ENCODE results near the gene WNT5B. TPM values are rescaled to one million over a fixed set of nuclear protein-coding genes. Genes with fewer than 3 reads are reported as not detected.

WNT5B gene
- 8.9 and 10.1 TPM in 2 replicates for total RNA-seq
- long read RNA-seq, partial matches to known transcripts, result 1 of 7 reads
- long read RNA-seq, other reads (novel, unspliced or antisense), result 6 of 7 reads

DNA sequence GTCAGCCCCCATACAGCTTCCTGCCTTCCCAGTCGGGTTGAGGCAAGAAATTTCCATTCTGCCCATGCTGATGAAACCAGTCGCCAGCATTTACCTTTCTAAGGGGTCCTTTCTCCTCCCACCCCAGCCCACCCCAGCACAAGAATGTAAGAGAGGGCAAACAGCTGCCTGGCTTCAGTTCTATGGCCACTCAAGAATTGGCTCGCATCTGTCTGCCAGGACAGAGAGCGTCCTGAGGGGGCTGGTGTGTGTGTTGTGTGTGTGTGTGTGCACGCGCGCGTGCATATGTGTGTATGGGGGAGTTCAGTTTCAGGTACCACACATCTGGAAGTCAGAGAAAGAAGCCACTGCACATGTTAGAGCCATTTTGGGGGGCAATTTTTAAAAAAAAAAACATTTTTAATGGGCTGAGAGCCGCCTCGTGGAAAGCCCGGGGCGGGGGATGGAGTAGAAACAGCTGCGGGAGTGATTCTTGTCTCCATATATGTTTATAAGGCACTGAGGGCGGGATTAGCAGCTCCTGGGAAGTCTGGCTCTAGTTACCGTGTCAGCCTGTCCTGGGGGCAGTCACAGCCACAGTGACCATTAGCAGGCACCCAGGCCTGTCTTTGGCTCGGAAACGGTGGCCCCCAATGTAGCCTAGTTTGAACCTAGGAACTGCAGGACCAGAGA, at the start of gene WNT5B:
Gene WNT5B, plus strand, starts transcription at position 566 of the 672 bp plus-strand sequence. CDS start 2,124 bp downstream, outside the sequence.
- H3K4me1 Mint-ChIP-seq (ENCODE audit: low read depth), result peaks cover 26% of the 10 kb centered on the region
- no peak within 1 kb of the TSS for H3K27ac Mint-ChIP-seq
- H3K27me3 Mint-ChIP-seq, result peaks cover 80% of the 10 kb centered on the region
- no peak for DNase-seq (ENCODE audit: low spot score, unreplicated experiment)
- TF ChIP-seq, protein P1, sequence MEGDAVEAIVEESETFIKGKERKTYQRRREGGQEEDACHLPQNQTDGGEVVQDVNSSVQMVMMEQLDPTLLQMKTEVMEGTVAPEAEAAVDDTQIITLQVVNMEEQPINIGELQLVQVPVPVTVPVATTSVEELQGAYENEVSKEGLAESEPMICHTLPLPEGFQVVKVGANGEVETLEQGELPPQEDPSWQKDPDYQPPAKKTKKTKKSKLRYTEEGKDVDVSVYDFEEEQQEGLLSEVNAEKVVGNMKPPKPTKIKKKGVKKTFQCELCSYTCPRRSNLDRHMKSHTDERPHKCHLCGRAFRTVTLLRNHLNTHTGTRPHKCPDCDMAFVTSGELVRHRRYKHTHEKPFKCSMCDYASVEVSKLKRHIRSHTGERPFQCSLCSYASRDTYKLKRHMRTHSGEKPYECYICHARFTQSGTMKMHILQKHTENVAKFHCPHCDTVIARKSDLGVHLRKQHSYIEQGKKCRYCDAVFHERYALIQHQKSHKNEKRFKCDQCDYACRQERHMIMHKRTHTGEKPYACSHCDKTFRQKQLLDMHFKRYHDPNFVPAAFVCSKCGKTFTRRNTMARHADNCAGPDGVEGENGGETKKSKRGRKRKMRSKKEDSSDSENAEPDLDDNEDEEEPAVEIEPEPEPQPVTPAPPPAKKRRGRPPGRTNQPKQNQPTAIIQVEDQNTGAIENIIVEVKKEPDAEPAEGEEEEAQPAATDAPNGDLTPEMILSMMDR (IDR thresholded peaks at IDR 0.05; ENCODE audit: unreplicated experiment), result no peak
- no peaks in the 10 kb centered on the region for H3K36me3 Mint-ChIP-seq (ENCODE audit: insufficient read depth)
- peak within 1 kb of the TSS; percentile 72 for H3K4me3 Mint-ChIP-seq (ENCODE audit: low read depth)
- no peaks in the 10 kb centered on the region for H3K9me3 Mint-ChIP-seq (ENCODE audit: low read depth)

GRCh38 chr12:1579651-1580435, 49.2 kb upstream of the WNT5B start:
- peaks cover 37% of the 10 kb centered on the region for H3K4me1 Mint-ChIP-seq (ENCODE audit: low read depth)
- no peaks in the 10 kb centered on the region for H3K36me3 Mint-ChIP-seq (ENCODE audit: insufficient read depth)
- TF ChIP-seq, protein P1 (IDR thresholded peaks at IDR 0.05; ENCODE audit: unreplicated experiment), result no peak
- H3K27ac Mint-ChIP-seq, result no peak overlapping the region
- no peak overlapping the region for H3K4me3 Mint-ChIP-seq (ENCODE audit: low read depth)
- DNase-seq (ENCODE audit: low spot score, unreplicated experiment), result no peak
- H3K9me3 Mint-ChIP-seq (ENCODE audit: low read depth), result no peaks in the 10 kb centered on the region
- peaks cover 41% of the 10 kb centered on the region for H3K27me3 Mint-ChIP-seq

DNA sequence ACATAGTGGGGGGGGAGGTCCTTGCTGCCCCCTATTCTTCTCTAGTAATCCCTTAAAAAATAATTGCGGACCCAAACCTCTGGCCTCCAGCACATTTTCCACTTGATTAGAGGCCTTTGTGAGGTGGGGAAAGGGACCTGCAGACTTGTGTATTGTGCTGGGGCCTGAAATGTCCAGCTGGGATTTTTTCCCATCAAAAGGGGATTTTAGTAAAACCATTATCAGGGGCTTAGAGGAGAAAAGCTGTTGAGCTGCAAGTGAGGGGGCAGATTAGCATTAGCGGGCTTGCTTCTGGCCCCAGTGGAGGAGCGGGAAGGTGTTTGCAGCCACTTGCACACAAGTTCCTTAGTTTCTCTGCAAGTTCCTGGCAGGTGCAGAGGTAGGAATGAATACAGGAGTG, 48.5 kb upstream of the WNT5B start:
- no peak for DNase-seq (ENCODE audit: low spot score, unreplicated experiment)
- H3K36me3 Mint-ChIP-seq (ENCODE audit: insufficient read depth), result no peaks in the 10 kb centered on the region
- H3K4me1 Mint-ChIP-seq (ENCODE audit: low read depth), result peaks cover 30% of the 10 kb centered on the region
- no peaks in the 10 kb centered on the region for H3K9me3 Mint-ChIP-seq (ENCODE audit: low read depth)
- no peak overlapping the region for H3K27ac Mint-ChIP-seq
- H3K27me3 Mint-ChIP-seq, result peaks cover 34% of the 10 kb centered on the region
- no peak overlapping the region for H3K4me3 Mint-ChIP-seq (ENCODE audit: low read depth)
- TF ChIP-seq, protein P1 (IDR thresholded peaks at IDR 0.05; ENCODE audit: unreplicated experiment), result no peak

DNA sequence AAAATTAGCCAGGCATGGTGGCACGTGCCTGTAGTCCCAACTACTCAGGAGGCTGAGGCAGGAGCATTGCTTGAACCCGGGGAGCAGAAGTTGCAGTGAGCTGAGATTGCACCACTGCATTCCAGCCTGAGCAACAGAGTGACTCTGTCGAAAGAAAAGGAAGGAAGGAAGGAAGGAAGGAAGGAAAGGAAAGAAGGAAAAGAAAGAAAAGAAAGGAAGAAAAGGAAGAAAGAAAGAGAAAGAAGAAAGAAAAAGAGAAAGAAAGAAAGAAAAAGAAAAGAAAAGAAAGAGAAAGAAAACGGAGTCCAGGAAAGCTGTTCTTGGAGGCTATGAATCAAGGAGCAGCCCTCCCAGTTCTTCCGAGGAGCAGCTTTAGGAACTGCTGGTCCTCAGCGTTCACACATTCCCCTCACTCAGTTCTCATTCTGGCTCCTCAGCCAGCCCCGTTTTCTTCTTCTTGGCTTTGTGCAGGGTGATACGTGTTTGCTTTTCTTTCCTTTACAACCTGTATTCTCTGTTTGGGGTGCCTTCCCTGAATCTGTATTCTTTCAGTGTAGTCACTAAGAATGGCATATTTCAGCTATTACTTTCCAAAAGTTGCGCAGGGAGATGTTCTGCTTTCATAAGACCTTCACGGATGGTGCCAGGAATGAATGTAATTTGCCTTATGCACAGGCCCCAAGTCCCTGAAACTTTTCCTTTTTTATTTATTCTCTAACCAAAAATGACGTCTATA, 46.9 kb upstream of the WNT5B start:
- no peaks in the 10 kb centered on the region for H3K36me3 Mint-ChIP-seq (ENCODE audit: insufficient read depth)
- H3K4me3 Mint-ChIP-seq (ENCODE audit: low read depth), result no peak overlapping the region
- no peak overlapping the region for H3K27ac Mint-ChIP-seq
- H3K4me1 Mint-ChIP-seq (ENCODE audit: low read depth), result peaks cover 14% of the 10 kb centered on the region
- no peaks in the 10 kb centered on the region for H3K9me3 Mint-ChIP-seq (ENCODE audit: low read depth)
- TF ChIP-seq, protein P1 (IDR thresholded peaks at IDR 0.05; ENCODE audit: unreplicated experiment), result no peak
- peaks cover 31% of the 10 kb centered on the region for H3K27me3 Mint-ChIP-seq
- DNase-seq (ENCODE audit: low spot score, unreplicated experiment), result no peak

- Mint-ChIP-seq H3K36me3 (ENCODE audit: insufficient read depth) (no peaks in the 10 kb centered on the region), H3K27me3 (peaks cover 28% of the 10 kb centered on the region), H3K4me1 (ENCODE audit: low read depth) (peaks cover 12% of the 10 kb centered on the region), H3K27ac (no peak overlapping the region), H3K9me3 (ENCODE audit: low read depth) (no peaks in the 10 kb centered on the region), H3K4me3 (ENCODE audit: low read depth) (no peak overlapping the region)
- TF ChIP-seq, protein P1 (IDR thresholded peaks at IDR 0.05; ENCODE audit: unreplicated experiment), result no peak
- no peak for DNase-seq (ENCODE audit: low spot score, unreplicated experiment)
These were observed 46.4 kb upstream of the WNT5B start for GRCh38 chr12:1582709-1583050.
